GM23338 (cell line): ENCODE results near the gene RMND5B. TPM values are rescaled to one million over a fixed set of nuclear protein-coding genes. Genes with fewer than 3 reads are reported as not detected.

ENCODE experiments used
- ATAC-seq: fragments of 200-7000 bp; cut with Tn5 transposase; 3 replicates; pipeline ENCODE4 v1.9.1; 2020
- DNase-seq: peaks from one replicate; pipeline ENCODE4 v3.0.0-alpha.2; 2015; ENCODE audit warnings: low spot score
- H2AFZ ChIP-seq: fragments of 200-600 bp; sonication (generic); 2 replicates; pipeline ENCODE4 v1.8.0; 2016; ENCODE audit warnings: antibody characterized with exemption, mild to moderate bottlenecking, moderate library complexity
- H3F3A ChIP-seq: fragments of 200-600 bp; sonication (generic); replicated peaks from 2 replicates; pipeline ENCODE4 v1.8.0; 2017; ENCODE audit warnings: antibody characterized with exemption, mixed run types, low read depth
- H3K27ac ChIP-seq: fragments of 200-600 bp; sonication (generic); 2 replicates; pipeline ENCODE4 v1.6.1; 2016; ENCODE audit warnings: low read depth
- H3K27me3 ChIP-seq: fragments of 200-600 bp; sonication (generic); 2 replicates; pipeline ENCODE4 v1.8.0; 2016; ENCODE audit warnings: mild to moderate bottlenecking, mixed run types, moderate library complexity; ENCODE audit not compliant: insufficient read depth
- H3K36me3 ChIP-seq: fragments of 200-600 bp; sonication (generic); 2 replicates; pipeline ENCODE4 v1.8.0; 2016; ENCODE audit warnings: mild to moderate bottlenecking; ENCODE audit not compliant: insufficient read depth
- H3K4me1 ChIP-seq: fragments of 200-600 bp; sonication (generic); 2 replicates; pipeline ENCODE4 v1.8.0; 2016; ENCODE audit warnings: mild to moderate bottlenecking, moderate library complexity; ENCODE audit not compliant: insufficient read depth
- H3K4me2 ChIP-seq: fragments of 200-600 bp; sonication (generic); 2 replicates; pipeline ENCODE4 v1.7.1; 2017; ENCODE audit warnings: mixed run types
- H3K4me3 ChIP-seq: fragments of 200-600 bp; sonication (generic); 2 replicates; pipeline ENCODE4 v1.6.1; 2016; ENCODE audit warnings: mixed run types
- H3K79me2 ChIP-seq: fragments of 200-600 bp; sonication (generic); replicated peaks from 2 replicates; pipeline ENCODE4 v1.8.0; 2017; ENCODE audit warnings: mild to moderate bottlenecking; ENCODE audit not compliant: insufficient read depth
- H3K9me2 ChIP-seq: fragments of 200-600 bp; sonication (generic); 2 replicates; pipeline ENCODE4 v1.8.0; 2017; ENCODE audit not compliant: insufficient read depth
- H4K20me1 ChIP-seq: fragments of 200-600 bp; sonication (generic); replicated peaks from 2 replicates; pipeline ENCODE4 v1.8.0; 2017; ENCODE audit warnings: mild to moderate bottlenecking; ENCODE audit not compliant: insufficient read depth
- H3K27ac Mint-ChIP-seq: 2 replicates; pipeline ENCODE4 v1.8.0; 2020; ENCODE audit warnings: inconsistent platforms, mild to moderate bottlenecking, moderate library complexity, mixed read lengths
- H3K27me3 Mint-ChIP-seq: 3 replicates; pipeline ENCODE4 v1.8.0; 2022; ENCODE audit warnings: low read depth, mild to moderate bottlenecking, moderate library complexity, mixed read lengths, inconsistent platforms; ENCODE audit not compliant: insufficient read depth, poor library complexity
- H3K36me3 Mint-ChIP-seq: 3 replicates; pipeline ENCODE4 v1.8.0; 2021; ENCODE audit warnings: low read depth, mild to moderate bottlenecking, inconsistent platforms, moderate library complexity, mixed read lengths
- H3K4me1 Mint-ChIP-seq: 3 replicates; pipeline ENCODE4 v1.8.0; 2020; ENCODE audit warnings: mild to moderate bottlenecking, inconsistent platforms, mixed read lengths
- H3K4me3 Mint-ChIP-seq: 3 replicates; pipeline ENCODE4 v1.8.0; 2021; ENCODE audit warnings: moderate library complexity, mild to moderate bottlenecking, inconsistent platforms, mixed read lengths
- H3K9me3 Mint-ChIP-seq: 3 replicates; pipeline ENCODE4 v1.8.0; 2020; ENCODE audit warnings: moderate library complexity, mild to moderate bottlenecking, inconsistent platforms, mixed read lengths
- CREB1 ChIP-seq: fragments of 250-450 bp; sonication (Bioruptor Pico); IDR thresholded peaks from 2 replicates; pipeline ENCODE4 v1.5.0; 2020; ENCODE audit warnings: low read depth, mild to moderate bottlenecking, moderate library complexity
- CTCF ChIP-seq, 2 experiments: fragments of 200-600 bp in 1 of 2; sonication (generic) in 1 of 2; conservative IDR thresholded peaks; 2 replicates each; pipeline versions ENCODE4 v1.5.1 to v1.6.1; 2016 to 2017; ENCODE audit warnings: antibody characterized with exemption in 2 of 2, low read depth in 2 of 2, mild to moderate bottlenecking in 2 of 2, moderate library complexity in 1 of 2
- EZH2 ChIP-seq: fragments of 200-600 bp; sonication (generic); IDR thresholded peaks from one replicate; pipeline ENCODE4 v1.8.0; 2017; ENCODE audit warnings: antibody characterized with exemption, mild to moderate bottlenecking, low read depth; ENCODE audit not compliant: unreplicated experiment
- EZH2phosphoT487 ChIP-seq: fragments of 200-600 bp; sonication (generic); IDR thresholded peaks from one replicate; pipeline ENCODE4 v1.8.1; 2018; ENCODE audit warnings: antibody characterized with exemption; ENCODE audit not compliant: unreplicated experiment
- JUNB ChIP-seq: IDR thresholded peaks from one replicate; pipeline ENCODE4 v1.6.1; 2016; ENCODE audit warnings: antibody characterized with exemption; ENCODE audit not compliant: unreplicated experiment
- NANOG ChIP-seq: IDR thresholded peaks from 2 replicates; pipeline ENCODE4 v1.6.1; 2016; ENCODE audit warnings: antibody characterized with exemption, borderline replicate concordance
- POLR2AphosphoS5 ChIP-seq: IDR thresholded peaks from 2 replicates; pipeline ENCODE4 v1.6.1; 2016; ENCODE audit warnings: antibody characterized with exemption, low read depth
- REST ChIP-seq: IDR thresholded peaks from one replicate; pipeline ENCODE4 v1.6.1; 2018; ENCODE audit warnings: antibody characterized with exemption; ENCODE audit not compliant: unreplicated experiment
- STAT1 ChIP-seq: IDR thresholded peaks from one replicate; pipeline ENCODE4 v1.6.1; 2016; ENCODE audit warnings: antibody characterized with exemption; ENCODE audit not compliant: unreplicated experiment
- ZNF331 ChIP-seq: fragments of 250-450 bp; sonication (Bioruptor Pico); IDR thresholded peaks from 2 replicates; pipeline ENCODE4 v1.5.0; 2020; ENCODE audit warnings: low read depth, mild to moderate bottlenecking, moderate library complexity
- ZNF462 ChIP-seq: fragments of 250-450 bp; sonication (Bioruptor Pico); IDR thresholded peaks from 2 replicates; pipeline ENCODE4 v1.5.0; 2020; ENCODE audit warnings: mild to moderate bottlenecking, moderate library complexity
- polyA plus RNA-seq: library from polyadenylated mRNA; unstranded; fragments of >200 nt; fragmentation: Nextera tagmentation; extraction: Ambion mirVana; gene quantifications from 2 replicates; pipeline ENCODE4 v1.2.1, GENCODE V29; 2016
- total RNA-seq: library from RNA; depleted of rRNA; stranded (reverse); fragments of >200 nt; shearing (Covaris generic); gene quantifications from 2 replicates; pipeline ENCODE4 v1.2.3, GENCODE V29; 2014

Gene RMND5B
- total and polyA plus RNA-seq, 2 experiments from 2014 or later = 47.5 to 101 TPM

GRCh38 chr5:178094345-178094744 lies 36.5 kb upstream of the RMND5B start (continued):
- TF ChIP-seq ZNF462 (CRISPR knock-in tag) (no peak), NANOG (no peak), EZH2 (no peak), CREB1 (CRISPR knock-in tag) (no peak), ZNF331 (no peak), EZH2phosphoT487 (no peak), JUNB (no peak)

GRCh38 chr5:178098685-178099084 lies 32.1 kb upstream of the RMND5B start:
- DNase-seq (no peak), ATAC-seq (no peak)
- H3K4me1 Mint-ChIP-seq = peaks cover 5% of the 10 kb centered on the region; the same call in 1 of the 3 replicates
- H3K36me3 Mint-ChIP-seq = peaks cover 9% of the 10 kb centered on the region
- 0 out of 2 replicates have a peak, but pooled peaks cover 3% of the 10 kb centered on the region for H3F3A ChIP-seq
- H3K36me3 ChIP-seq = no peaks in the 10 kb centered on the region
- H4K20me1 ChIP-seq = no peaks in the 10 kb centered on the region
- H3K27ac Mint-ChIP-seq = no peak overlapping the region
- H2AFZ ChIP-seq = no peak overlapping the region
- no peak overlapping the region for H3K4me3 ChIP-seq
- peaks cover 15% of the 10 kb centered on the region for H3K27me3 Mint-ChIP-seq
- H3K9me3 Mint-ChIP-seq = peaks cover 16% of the 10 kb centered on the region
- no peak overlapping the region for H3K4me3 Mint-ChIP-seq
- no peak for TF ChIP-seq REST
- no peak for TF ChIP-seq CREB1 (CRISPR knock-in tag)
- no peak for TF ChIP-seq STAT1
- no peak for TF ChIP-seq JUNB
- TF ChIP-seq POLR2AphosphoS5 = no peak
- no peak for TF ChIP-seq CTCF (conservative IDR thresholded peaks at IDR 0.05; ENCODE audit: low read depth in 2 of 2)
- no peaks in the 10 kb centered on the region for H3K9me2 ChIP-seq
- no peaks in the 10 kb centered on the region for H3K79me2 ChIP-seq
- H3K27me3 ChIP-seq = no peaks in the 10 kb centered on the region
- no peak overlapping the region for H3K4me2 ChIP-seq
- no peak overlapping the region for H3K27ac ChIP-seq
- H3K4me1 ChIP-seq = no peaks in the 10 kb centered on the region
